Renal cortical epithelial cell (primary cell): Measurements from ENCODE around the gene HOXD3. TPM values are rescaled to one million over a fixed set of nuclear protein-coding genes. Genes with fewer than 3 reads are reported as not detected.

ENCODE experiments used
- DNase-seq: peaks from one replicate; pipeline ENCODE4 v3.0.0-alpha.2; 2011; ENCODE audit warnings: low read depth
- total RNA-seq: library from RNA; depleted of rRNA; stranded (reverse); fragments of >200 nt; gene quantifications from 2 replicates; pipeline ENCODE4 v1.2.3, GENCODE V29; 2014

The HOXD3 gene
- total RNA-seq, 1 donor from 2014 or later = 26.9 TPM

GRCh38 chr2:176162911-176163671 lies 6.0 kb downstream of the HOXD3 start:
- no peak for DNase-seq

GRCh38 chr2:176163672-176164056 lies 6.6 kb downstream of the HOXD3 start:
- DNase-seq = no peak

- DNase-seq = no peak
Measured at GRCh38 chr2:176164201-176164600, 7.1 kb downstream of the HOXD3 start.

GRCh38 chr2:176164611-176165369 lies 7.7 kb downstream of the HOXD3 start:
- DNase-seq = no peak

GRCh38 chr2:176165370-176166050 lies 8.4 kb downstream of the HOXD3 start:
- no peak for DNase-seq

- DNase-seq = no peak
Measured at GRCh38 chr2:176166272-176166671, 9.2 kb downstream of the HOXD3 start.

GRCh38 chr2:176167398-176167797 lies 10.3 kb downstream of the HOXD3 start:
- DNase-seq = peak; percentile 66

- DNase-seq = no peak
Measured at GRCh38 chr2:176169181-176169580, 12.1 kb downstream of the HOXD3 start.

- DNase-seq = no peak
Measured at GRCh38 chr2:176169711-176170110, 12.6 kb downstream of the HOXD3 start.

GRCh38 chr2:176170602-176171305 lies 13.6 kb downstream of the HOXD3 start:
- no peak for DNase-seq

GRCh38 chr2:176171351-176172006 lies 14.4 kb downstream of the HOXD3 start:
- no peak for DNase-seq

GRCh38 chr2:176172007-176172894 lies 15.1 kb downstream of the HOXD3 start:
- no peak for DNase-seq

GRCh38 chr2:176172895-176173566 lies 15.9 kb downstream of the HOXD3 start:
- no peak for DNase-seq

GRCh38 chr2:176173567-176174381 lies 16.7 kb downstream of the HOXD3 start:
- DNase-seq = no peak

GRCh38 chr2:176174382-176174823 lies 17.3 kb downstream of the HOXD3 start:
- DNase-seq = peak; percentile 78

- peak; percentile 76 for DNase-seq
Measured at GRCh38 chr2:176174824-176175708, 18.0 kb downstream of the HOXD3 start.

GRCh38 chr2:176175709-176176607 lies 18.9 kb downstream of the HOXD3 start:
- DNase-seq = no peak
